HEK293 (cell line): Measurements from ENCODE around the gene SLC35B3.

Experiments used
- CTCF ChIA-PET: fragments of 350-600 bp; formaldehyde crosslinking; extraction: SDS; loops from one replicate; lab custom pipeline; 2021; ENCODE audit warnings: antibody characterized with exemption; lab: Yijun Ruan, JAX
- POLR2A ChIA-PET: fragments of 300-600 bp; formaldehyde crosslinking; extraction: SDS; loops from one replicate; lab custom pipeline; 2020; ENCODE audit warnings: antibody characterized with exemption, inconsistent platforms; lab: Yijun Ruan, JAX
- H3K27ac ChIP-seq: fragments of 200-500 bp; sonication (Bioruptor generic); 2 replicates; pipeline ENCODE4 v1.5.1; 2014; ENCODE audit warnings: low read depth, low read length, control low read depth, inconsistent platforms; ENCODE audit errors: extremely low read depth
- H3K36me3 ChIP-seq, 2 experiments: fragments of 200-500 bp in 1 of 2; sonication (Bioruptor generic) in 1 of 2; 1 replicate in 1 of 2; 2 replicates in 1 of 2; pipeline ENCODE4 v1.5.1; 2014 to 2017; ENCODE audit warnings: inconsistent platforms in 2 of 2, low read length in 2 of 2; ENCODE audit not compliant: control insufficient read depth in 2 of 2, insufficient read depth in 1 of 2
- H3K4me1 ChIP-seq: fragments of 200-500 bp; sonication (Bioruptor generic); 2 replicates; pipeline ENCODE4 v1.5.1; 2014; ENCODE audit warnings: mild to moderate bottlenecking, low read length, inconsistent platforms; ENCODE audit not compliant: control insufficient read depth, insufficient read depth
- H3K4me3 ChIP-seq: 2 replicates; pipeline ENCODE4 v1.5.1; 2011; ENCODE audit warnings: low read depth, mild to moderate bottlenecking, control low read depth, low read length, moderate library complexity
- H3K9me3 ChIP-seq: fragments of 200-500 bp; sonication (Bioruptor generic); 2 replicates; pipeline ENCODE4 v1.5.1; 2014; ENCODE audit warnings: low read depth, low read length, inconsistent platforms; ENCODE audit not compliant: control insufficient read depth, insufficient read depth
- FEZF1 ChIP-seq: fragments of 450-650 bp; formaldehyde crosslinking; IDR thresholded peaks from 2 replicates; pipeline ENCODE4 v1.5.1; 2016; ENCODE audit warnings: missing biosample characterization, missing genetic modification characterization
- GFI1B ChIP-seq: fragments of 450-650 bp; formaldehyde crosslinking; IDR thresholded peaks from 2 replicates; pipeline ENCODE4 v1.5.1; 2016; ENCODE audit warnings: missing biosample characterization, missing genetic modification characterization
- HOXC10 ChIP-seq: sonication (generic); formaldehyde crosslinking; IDR thresholded peaks from 2 replicates; pipeline ENCODE4 v1.8.1; 2023; ENCODE audit warnings: mild to moderate bottlenecking, missing genetic modification reagents
- KLF9 ChIP-seq: fragments of 450-650 bp; formaldehyde crosslinking; IDR thresholded peaks from 2 replicates; pipeline ENCODE4 v1.5.1; 2016; ENCODE audit warnings: missing biosample characterization, missing genetic modification characterization, low read depth
- WT1 ChIP-seq: fragments of 450-650 bp; formaldehyde crosslinking; IDR thresholded peaks from 2 replicates; pipeline ENCODE4 v1.5.1; 2016; ENCODE audit warnings: missing biosample characterization, missing genetic modification characterization
- ZBTB1 ChIP-seq: fragments of 450-650 bp; formaldehyde crosslinking; IDR thresholded peaks from 2 replicates; pipeline ENCODE4 v1.5.1; 2016; ENCODE audit warnings: missing biosample characterization, missing genetic modification characterization
- ZBTB8A ChIP-seq: fragments of 450-650 bp; formaldehyde crosslinking; IDR thresholded peaks from 2 replicates; pipeline ENCODE4 v1.5.1; 2016; ENCODE audit warnings: missing biosample characterization, missing genetic modification characterization
- ZNF112 ChIP-seq: fragments of 450-650 bp; formaldehyde crosslinking; IDR thresholded peaks from 2 replicates; pipeline ENCODE4 v1.5.0; 2017; ENCODE audit warnings: missing biosample characterization, missing genetic modification characterization
- ZNF169 ChIP-seq: fragments of 450-650 bp; formaldehyde crosslinking; IDR thresholded peaks from 2 replicates; pipeline ENCODE4 v1.5.1; 2016; ENCODE audit warnings: missing biosample characterization, missing genetic modification characterization
- ZNF175 ChIP-seq: fragments of 450-650 bp; formaldehyde crosslinking; IDR thresholded peaks from 2 replicates; pipeline ENCODE4 v1.5.1; 2016; ENCODE audit warnings: missing biosample characterization, missing genetic modification characterization
- ZNF239 ChIP-seq: fragments of 450-650 bp; formaldehyde crosslinking; IDR thresholded peaks from 2 replicates; pipeline ENCODE4 v1.5.1; 2016; ENCODE audit warnings: missing biosample characterization, missing genetic modification characterization
- ZNF350 ChIP-seq: fragments of 450-650 bp; formaldehyde crosslinking; IDR thresholded peaks from 2 replicates; pipeline ENCODE4 v1.5.0; 2017; ENCODE audit warnings: missing biosample characterization, mild to moderate bottlenecking, missing genetic modification characterization
- ZNF514 ChIP-seq: fragments of 450-650 bp; formaldehyde crosslinking; IDR thresholded peaks from 2 replicates; pipeline ENCODE4 v1.5.1; 2016; ENCODE audit warnings: missing biosample characterization, missing genetic modification characterization
- ZNF560 ChIP-seq: fragments of 450-650 bp; formaldehyde crosslinking; IDR thresholded peaks from 2 replicates; pipeline ENCODE4 v1.5.1; 2017; ENCODE audit warnings: missing biosample characterization, missing genetic modification characterization, borderline replicate concordance
- ZNF785 ChIP-seq: fragments of 450-650 bp; formaldehyde crosslinking; IDR thresholded peaks from 2 replicates; pipeline ENCODE4 v1.5.1; 2016; ENCODE audit warnings: missing biosample characterization, missing genetic modification characterization
- ZNF843 ChIP-seq: fragments of 450-650 bp; formaldehyde crosslinking; IDR thresholded peaks from 2 replicates; pipeline ENCODE4 v1.5.1; 2016; ENCODE audit warnings: missing biosample characterization, missing genetic modification characterization
- TF ChIP-seq, protein P1 (sequence below): fragments of 450-650 bp; formaldehyde crosslinking; IDR thresholded peaks from 2 replicates; pipeline ENCODE4 v1.5.1; 2016; ENCODE audit warnings: missing biosample characterization, missing genetic modification characterization
- TF ChIP-seq, protein P2 (sequence below): fragments of 450-650 bp; formaldehyde crosslinking; IDR thresholded peaks from 2 replicates; pipeline ENCODE4 v1.5.1; 2016; ENCODE audit warnings: missing biosample characterization, missing genetic modification characterization
- TF ChIP-seq, protein P3 (sequence below): fragments of 450-650 bp; formaldehyde crosslinking; IDR thresholded peaks from 2 replicates; pipeline ENCODE4 v1.5.1; 2016; ENCODE audit warnings: missing biosample characterization, missing genetic modification characterization, borderline replicate concordance
- TF ChIP-seq, protein P4 (sequence below): fragments of 450-650 bp; formaldehyde crosslinking; IDR thresholded peaks from 2 replicates; pipeline ENCODE4 v1.5.1; 2016; ENCODE audit warnings: missing biosample characterization, missing genetic modification characterization, borderline replicate concordance
- TF ChIP-seq, protein P5 (sequence below): fragments of 450-650 bp; formaldehyde crosslinking; IDR thresholded peaks from 2 replicates; pipeline ENCODE4 v1.5.1; 2016; ENCODE audit warnings: missing biosample characterization, missing genetic modification characterization

The SLC35B3 gene

DNA sequence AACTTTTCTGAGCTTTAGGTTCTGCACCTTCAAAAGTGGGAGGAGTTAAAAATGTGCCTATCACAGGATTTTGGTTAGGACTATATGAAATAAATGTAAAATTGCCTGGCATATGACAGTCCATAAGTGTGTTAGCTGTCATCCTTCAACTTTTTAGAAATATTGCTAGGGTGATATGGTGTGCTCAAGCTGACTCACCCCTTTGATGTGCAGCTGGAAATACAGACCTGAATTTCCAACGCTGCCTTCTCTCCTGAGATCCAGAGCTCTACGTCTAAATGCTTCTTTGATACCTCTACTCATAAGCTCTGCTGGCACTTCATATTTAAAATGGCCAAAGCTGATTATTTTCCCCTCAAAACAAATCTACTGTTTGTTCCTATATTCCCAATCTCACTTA, 2.7 kb downstream of the SLC35B3 start (continued):
- TF ChIP-seq HOXC10 (CRISPR knock-in tag) = no peak
- TF ChIP-seq WT1 (tag by site-specific recombination) = no peak
- no peak for TF ChIP-seq GFI1B (tag by site-specific recombination)
- TF ChIP-seq ZBTB1 = no peak
- TF ChIP-seq FEZF1 (tag by site-specific recombination) = no peak

DNA sequence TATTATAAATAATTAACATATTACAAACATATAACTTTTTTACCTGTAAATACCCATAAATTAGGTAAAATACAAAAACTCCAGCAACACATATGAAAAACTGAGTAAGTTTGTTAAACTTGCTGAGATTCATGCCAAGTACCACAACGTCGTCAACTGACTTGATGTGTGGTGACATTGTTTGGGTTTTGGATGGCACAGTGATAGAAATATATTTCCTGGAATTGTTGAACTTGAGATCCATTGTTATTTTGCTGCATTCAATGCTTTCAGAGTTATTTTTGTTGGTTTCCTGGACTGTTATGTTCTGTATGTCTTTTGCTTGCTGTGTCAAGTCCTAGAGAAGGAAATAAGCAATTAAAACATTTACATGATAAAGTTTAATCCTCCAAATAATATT, 5.5 kb downstream of the SLC35B3 start:
- Histone ChIP-seq H3K4me1 (0 out of 2 replicates have a peak, but pooled peaks cover 3% of the 10 kb centered on the region), H3K4me3 (no peak overlapping the region), H3K27ac (no peak overlapping the region), H3K36me3 (peaks cover 15 to 40% of the 10 kb centered on the region in 2 experiments), H3K9me3 (no peaks in the 10 kb centered on the region)
- ChIA-PET POLR2A (no interaction called here), CTCF (interaction anchor here (0.7 kb wide), 2 partner anchors 99 to 1996 kb away, joined by 3 to 4 read pairs; no protein-coding TSS in a partner anchor)
- TF ChIP-seq ZNF175 (tag by site-specific recombination) = no peak
- no peak for TF ChIP-seq ZNF843 (tag by site-specific recombination)
- no peak for TF ChIP-seq ZNF169 (tag by site-specific recombination)
- no peak for TF ChIP-seq ZNF112
- no peak for TF ChIP-seq ZNF350 (tag by site-specific recombination)
- TF ChIP-seq ZNF785 = no peak
- no peak for TF ChIP-seq KLF9 (tag by site-specific recombination)
- TF ChIP-seq, protein P1, sequence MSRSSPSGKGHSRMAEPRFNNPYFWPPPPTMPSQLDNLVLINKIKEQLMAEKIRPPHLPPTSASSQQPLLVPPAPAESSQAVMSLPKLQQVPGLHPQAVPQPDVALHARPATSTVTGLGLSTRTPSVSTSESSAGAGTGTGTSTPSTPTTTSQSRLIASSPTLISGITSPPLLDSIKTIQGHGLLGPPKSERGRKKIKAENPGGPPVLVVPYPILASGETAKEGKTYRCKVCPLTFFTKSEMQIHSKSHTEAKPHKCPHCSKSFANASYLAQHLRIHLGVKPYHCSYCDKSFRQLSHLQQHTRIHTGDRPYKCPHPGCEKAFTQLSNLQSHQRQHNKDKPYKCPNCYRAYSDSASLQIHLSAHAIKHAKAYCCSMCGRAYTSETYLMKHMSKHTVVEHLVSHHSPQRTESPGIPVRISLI (tag by site-specific recombination) = no peak
- TF ChIP-seq ZNF239 (tag by site-specific recombination) = no peak
- TF ChIP-seq, protein P2, sequence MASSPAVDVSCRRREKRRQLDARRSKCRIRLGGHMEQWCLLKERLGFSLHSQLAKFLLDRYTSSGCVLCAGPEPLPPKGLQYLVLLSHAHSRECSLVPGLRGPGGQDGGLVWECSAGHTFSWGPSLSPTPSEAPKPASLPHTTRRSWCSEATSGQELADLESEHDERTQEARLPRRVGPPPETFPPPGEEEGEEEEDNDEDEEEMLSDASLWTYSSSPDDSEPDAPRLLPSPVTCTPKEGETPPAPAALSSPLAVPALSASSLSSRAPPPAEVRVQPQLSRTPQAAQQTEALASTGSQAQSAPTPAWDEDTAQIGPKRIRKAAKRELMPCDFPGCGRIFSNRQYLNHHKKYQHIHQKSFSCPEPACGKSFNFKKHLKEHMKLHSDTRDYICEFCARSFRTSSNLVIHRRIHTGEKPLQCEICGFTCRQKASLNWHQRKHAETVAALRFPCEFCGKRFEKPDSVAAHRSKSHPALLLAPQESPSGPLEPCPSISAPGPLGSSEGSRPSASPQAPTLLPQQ (tag by site-specific recombination) = no peak
- no peak for TF ChIP-seq ZBTB8A (tag by site-specific recombination)
- no peak for TF ChIP-seq ZNF514 (tag by site-specific recombination)
- no peak for TF ChIP-seq ZNF560 (tag by site-specific recombination)
- TF ChIP-seq, protein P3, sequence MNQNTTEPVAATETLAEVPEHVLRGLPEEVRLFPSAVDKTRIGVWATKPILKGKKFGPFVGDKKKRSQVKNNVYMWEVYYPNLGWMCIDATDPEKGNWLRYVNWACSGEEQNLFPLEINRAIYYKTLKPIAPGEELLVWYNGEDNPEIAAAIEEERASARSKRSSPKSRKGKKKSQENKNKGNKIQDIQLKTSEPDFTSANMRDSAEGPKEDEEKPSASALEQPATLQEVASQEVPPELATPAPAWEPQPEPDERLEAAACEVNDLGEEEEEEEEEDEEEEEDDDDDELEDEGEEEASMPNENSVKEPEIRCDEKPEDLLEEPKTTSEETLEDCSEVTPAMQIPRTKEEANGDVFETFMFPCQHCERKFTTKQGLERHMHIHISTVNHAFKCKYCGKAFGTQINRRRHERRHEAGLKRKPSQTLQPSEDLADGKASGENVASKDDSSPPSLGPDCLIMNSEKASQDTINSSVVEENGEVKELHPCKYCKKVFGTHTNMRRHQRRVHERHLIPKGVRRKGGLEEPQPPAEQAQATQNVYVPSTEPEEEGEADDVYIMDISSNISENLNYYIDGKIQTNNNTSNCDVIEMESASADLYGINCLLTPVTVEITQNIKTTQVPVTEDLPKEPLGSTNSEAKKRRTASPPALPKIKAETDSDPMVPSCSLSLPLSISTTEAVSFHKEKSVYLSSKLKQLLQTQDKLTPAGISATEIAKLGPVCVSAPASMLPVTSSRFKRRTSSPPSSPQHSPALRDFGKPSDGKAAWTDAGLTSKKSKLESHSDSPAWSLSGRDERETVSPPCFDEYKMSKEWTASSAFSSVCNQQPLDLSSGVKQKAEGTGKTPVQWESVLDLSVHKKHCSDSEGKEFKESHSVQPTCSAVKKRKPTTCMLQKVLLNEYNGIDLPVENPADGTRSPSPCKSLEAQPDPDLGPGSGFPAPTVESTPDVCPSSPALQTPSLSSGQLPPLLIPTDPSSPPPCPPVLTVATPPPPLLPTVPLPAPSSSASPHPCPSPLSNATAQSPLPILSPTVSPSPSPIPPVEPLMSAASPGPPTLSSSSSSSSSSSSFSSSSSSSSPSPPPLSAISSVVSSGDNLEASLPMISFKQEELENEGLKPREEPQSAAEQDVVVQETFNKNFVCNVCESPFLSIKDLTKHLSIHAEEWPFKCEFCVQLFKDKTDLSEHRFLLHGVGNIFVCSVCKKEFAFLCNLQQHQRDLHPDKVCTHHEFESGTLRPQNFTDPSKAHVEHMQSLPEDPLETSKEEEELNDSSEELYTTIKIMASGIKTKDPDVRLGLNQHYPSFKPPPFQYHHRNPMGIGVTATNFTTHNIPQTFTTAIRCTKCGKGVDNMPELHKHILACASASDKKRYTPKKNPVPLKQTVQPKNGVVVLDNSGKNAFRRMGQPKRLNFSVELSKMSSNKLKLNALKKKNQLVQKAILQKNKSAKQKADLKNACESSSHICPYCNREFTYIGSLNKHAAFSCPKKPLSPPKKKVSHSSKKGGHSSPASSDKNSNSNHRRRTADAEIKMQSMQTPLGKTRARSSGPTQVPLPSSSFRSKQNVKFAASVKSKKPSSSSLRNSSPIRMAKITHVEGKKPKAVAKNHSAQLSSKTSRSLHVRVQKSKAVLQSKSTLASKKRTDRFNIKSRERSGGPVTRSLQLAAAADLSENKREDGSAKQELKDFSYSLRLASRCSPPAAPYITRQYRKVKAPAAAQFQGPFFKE (tag by site-specific recombination) = no peak
- TF ChIP-seq, protein P4, sequence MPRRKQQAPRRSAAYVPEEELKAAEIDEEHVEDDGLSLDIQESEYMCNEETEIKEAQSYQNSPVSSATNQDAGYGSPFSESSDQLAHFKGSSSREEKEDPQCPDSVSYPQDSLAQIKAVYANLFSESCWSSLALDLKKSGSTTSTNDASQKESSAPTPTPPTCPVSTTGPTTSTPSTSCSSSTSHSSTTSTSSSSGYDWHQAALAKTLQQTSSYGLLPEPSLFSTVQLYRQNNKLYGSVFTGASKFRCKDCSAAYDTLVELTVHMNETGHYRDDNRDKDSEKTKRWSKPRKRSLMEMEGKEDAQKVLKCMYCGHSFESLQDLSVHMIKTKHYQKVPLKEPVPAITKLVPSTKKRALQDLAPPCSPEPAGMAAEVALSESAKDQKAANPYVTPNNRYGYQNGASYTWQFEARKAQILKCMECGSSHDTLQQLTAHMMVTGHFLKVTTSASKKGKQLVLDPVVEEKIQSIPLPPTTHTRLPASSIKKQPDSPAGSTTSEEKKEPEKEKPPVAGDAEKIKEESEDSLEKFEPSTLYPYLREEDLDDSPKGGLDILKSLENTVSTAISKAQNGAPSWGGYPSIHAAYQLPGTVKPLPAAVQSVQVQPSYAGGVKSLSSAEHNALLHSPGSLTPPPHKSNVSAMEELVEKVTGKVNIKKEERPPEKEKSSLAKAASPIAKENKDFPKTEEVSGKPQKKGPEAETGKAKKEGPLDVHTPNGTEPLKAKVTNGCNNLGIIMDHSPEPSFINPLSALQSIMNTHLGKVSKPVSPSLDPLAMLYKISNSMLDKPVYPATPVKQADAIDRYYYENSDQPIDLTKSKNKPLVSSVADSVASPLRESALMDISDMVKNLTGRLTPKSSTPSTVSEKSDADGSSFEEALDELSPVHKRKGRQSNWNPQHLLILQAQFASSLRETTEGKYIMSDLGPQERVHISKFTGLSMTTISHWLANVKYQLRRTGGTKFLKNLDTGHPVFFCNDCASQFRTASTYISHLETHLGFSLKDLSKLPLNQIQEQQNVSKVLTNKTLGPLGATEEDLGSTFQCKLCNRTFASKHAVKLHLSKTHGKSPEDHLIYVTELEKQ (tag by site-specific recombination) = no peak
- TF ChIP-seq, protein P5, sequence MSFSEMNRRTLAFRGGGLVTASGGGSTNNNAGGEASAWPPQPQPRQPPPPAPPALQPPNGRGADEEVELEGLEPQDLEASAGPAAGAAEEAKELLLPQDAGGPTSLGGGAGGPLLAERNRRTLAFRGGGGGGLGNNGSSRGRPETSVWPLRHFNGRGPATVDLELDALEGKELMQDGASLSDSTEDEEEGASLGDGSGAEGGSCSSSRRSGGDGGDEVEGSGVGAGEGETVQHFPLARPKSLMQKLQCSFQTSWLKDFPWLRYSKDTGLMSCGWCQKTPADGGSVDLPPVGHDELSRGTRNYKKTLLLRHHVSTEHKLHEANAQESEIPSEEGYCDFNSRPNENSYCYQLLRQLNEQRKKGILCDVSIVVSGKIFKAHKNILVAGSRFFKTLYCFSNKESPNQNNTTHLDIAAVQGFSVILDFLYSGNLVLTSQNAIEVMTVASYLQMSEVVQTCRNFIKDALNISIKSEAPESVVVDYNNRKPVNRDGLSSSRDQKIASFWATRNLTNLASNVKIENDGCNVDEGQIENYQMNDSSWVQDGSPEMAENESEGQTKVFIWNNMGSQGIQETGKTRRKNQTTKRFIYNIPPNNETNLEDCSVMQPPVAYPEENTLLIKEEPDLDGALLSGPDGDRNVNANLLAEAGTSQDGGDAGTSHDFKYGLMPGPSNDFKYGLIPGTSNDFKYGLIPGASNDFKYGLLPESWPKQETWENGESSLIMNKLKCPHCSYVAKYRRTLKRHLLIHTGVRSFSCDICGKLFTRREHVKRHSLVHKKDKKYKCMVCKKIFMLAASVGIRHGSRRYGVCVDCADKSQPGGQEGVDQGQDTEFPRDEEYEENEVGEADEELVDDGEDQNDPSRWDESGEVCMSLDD = no peak
